Measurements from ENCODE around the gene PCAT7.

Gene PCAT7

GRCh38 chr9:94600715-94601114 is 45.8 kb downstream of the PCAT7 start:
- in situ Hi-C loops (cut with HindIII; ENCODE audit: low sequenced_read_pairs): no loop called here

- in situ Hi-C loops (cut with HindIII; ENCODE audit: low sequenced_read_pairs): no loop called here
Observed at GRCh38 chr9:94602666-94603065, 47.8 kb downstream of the PCAT7 start.

GRCh38 chr9:94603259-94604160 is 48.6 kb downstream of the PCAT7 start:
- in situ Hi-C loops (cut with HindIII; ENCODE audit: low sequenced_read_pairs): no loop called here

- in situ Hi-C loops (cut with HindIII; ENCODE audit: low sequenced_read_pairs): no loop called here
Observed at GRCh38 chr9:94606646-94607422, 52.0 kb downstream of the PCAT7 start.

GRCh38 chr9:94607423-94607691 is 52.5 kb downstream of the PCAT7 start:
- in situ Hi-C loops (cut with HindIII; ENCODE audit: low sequenced_read_pairs): no loop called here

- in situ Hi-C loops (cut with HindIII; ENCODE audit: low sequenced_read_pairs): no loop called here
Observed at GRCh38 chr9:94610181-94610606, 55.3 kb downstream of the PCAT7 start.

- in situ Hi-C loops (cut with HindIII; ENCODE audit: low sequenced_read_pairs): no loop called here
Observed at GRCh38 chr9:94611638-94612068, 56.8 kb downstream of the PCAT7 start.

GRCh38 chr9:94612071-94612470 is 57.2 kb downstream of the PCAT7 start:
- in situ Hi-C loops (cut with HindIII; ENCODE audit: low sequenced_read_pairs): no loop called here

- in situ Hi-C loops (cut with HindIII; ENCODE audit: low sequenced_read_pairs): no loop called here
Observed at GRCh38 chr9:94613003-94613402, 58.1 kb downstream of the PCAT7 start.

- in situ Hi-C loops (cut with HindIII; ENCODE audit: low sequenced_read_pairs): no loop called here
Observed at GRCh38 chr9:94619026-94619425, 64.1 kb downstream of the PCAT7 start.

All from DLD1 (cell line).